DMS53 treated with DMSO at 0.1 percent for 48 hours (cell line): Measurements from ENCODE around the gene SETD3.

Experiments used
- DNase-seq: peaks from one replicate; lab custom pipeline; 2025; ENCODE audit not compliant: unreplicated experiment; lab: John Stamatoyannopoulos, UW

Gene SETD3

GRCh38 chr14:99479906-99480869 is at the start of gene SETD3:
TSS of gene SETD3 (minus strand) at chr14:99480859. CDS start at chr14:99465805, 15,054 bp downstream.
- DNase-seq = no peak

GRCh38 chr14:99529899-99530298 is 49.2 kb upstream of the SETD3 start:
- no peak for DNase-seq

- DNase-seq = no peak
Observed at GRCh38 chr14:99527427-99528076, 46.9 kb upstream of the SETD3 start.

GRCh38 chr14:99527026-99527425 is 46.4 kb upstream of the SETD3 start:
- DNase-seq = no peak

- no peak for DNase-seq
Observed at GRCh38 chr14:99525699-99526080, 45.0 kb upstream of the SETD3 start.

GRCh38 chr14:99524804-99525698 is 44.4 kb upstream of the SETD3 start:
- no peak for DNase-seq

GRCh38 chr14:99524091-99524661 is 43.5 kb upstream of the SETD3 start:
- DNase-seq = no peak

GRCh38 chr14:99523704-99524055 is 43.0 kb upstream of the SETD3 start:
- no peak for DNase-seq

- no peak for DNase-seq
Observed at GRCh38 chr14:99522934-99523703, 42.5 kb upstream of the SETD3 start.

GRCh38 chr14:99522457-99522891 is 41.8 kb upstream of the SETD3 start:
- DNase-seq = no peak

- DNase-seq = no peak
Observed at GRCh38 chr14:99522025-99522401, 41.4 kb upstream of the SETD3 start.

GRCh38 chr14:99521176-99522024 is 40.7 kb upstream of the SETD3 start:
- no peak for DNase-seq

GRCh38 chr14:99520571-99521081 is 40.0 kb upstream of the SETD3 start:
- DNase-seq = no peak

- DNase-seq = no peak
Observed at GRCh38 chr14:99519931-99520421, 39.3 kb upstream of the SETD3 start.

GRCh38 chr14:99519347-99519881 is 38.8 kb upstream of the SETD3 start:
- no peak for DNase-seq

- peak; percentile 13 for DNase-seq
Observed at GRCh38 chr14:99518441-99519346, 38.0 kb upstream of the SETD3 start.

GRCh38 chr14:99517643-99518381 is 37.2 kb upstream of the SETD3 start:
- no peak for DNase-seq
